B cell (primary cell): ENCODE data around the gene TNFAIP8L2. TPM values are rescaled to one million over a fixed set of nuclear protein-coding genes. Genes with fewer than 3 reads are reported as not detected.
"Not testable (repeated sequence)": the region's sequence is repeated elsewhere in the genome, so short reads cannot be mapped to it uniquely, and the experiment has no call there.

Source experiments
- ATAC-seq: fragments of 200-7000 bp; cut with Tn5 transposase; one replicate; pipeline ENCODE4 v1.10.0; 2021; ENCODE audit warnings: low read depth, mild to moderate bottlenecking, moderate number of reproducible peaks, moderate library complexity
- CTCF ChIA-PET: fragments of 350-600 bp; sonication (Branson Sonifier 250); formaldehyde crosslinking; loops from one replicate; lab custom pipeline; 2021; ENCODE audit warnings: antibody characterized with exemption, inconsistent platforms; lab: Charles Lee
- POLR2A ChIA-PET: fragments of 350-600 bp; sonication (Branson Sonifier 250); formaldehyde crosslinking; loops from one replicate; lab custom pipeline; 2021; ENCODE audit warnings: antibody characterized with exemption; lab: Charles Lee
- DNase-seq: peaks from one replicate; pipeline ENCODE4 v3.0.0; 2013
- H2AFZ ChIP-seq: 2 replicates; pipeline ENCODE4 v1.6.1; 2012; ENCODE audit warnings: mild to moderate bottlenecking, low read depth, low read length; ENCODE audit not compliant: insufficient read depth, poor library complexity, severe bottlenecking
- H3K27ac ChIP-seq, 2 donors: 1 replicate in 1 of 2; 2 replicates in 1 of 2; pipeline ENCODE4 v1.5.1; 2012 to 2013; ENCODE audit warnings: low read length in 2 of 2, mild to moderate bottlenecking in 2 of 2, moderate library complexity in 1 of 2
- H3K27me3 ChIP-seq, 4 experiments: fragments of 200-600 bp in 1 of 4; sonication (generic) in 1 of 4; replicated peaks in 1 of 4; 1 replicate in 2 of 4; 2 replicates in 2 of 4; pipeline versions ENCODE4 v1.6.1 to v1.7.0; 2013 to 2016; ENCODE audit warnings: low read length in 3 of 4, mild to moderate bottlenecking in 2 of 4, mixed read lengths in 1 of 4, moderate library complexity in 1 of 4; ENCODE audit not compliant: insufficient read depth in 4 of 4, control insufficient read depth in 3 of 4; ENCODE audit errors: control extremely low read depth in 1 of 4
- H3K36me3 ChIP-seq, 2 experiments: replicated peaks in 1 of 2; 1 replicate in 1 of 2; 2 replicates in 1 of 2; pipeline versions ENCODE4 v1.6.1 to v1.7.1; 2013; ENCODE audit warnings: low read length in 1 of 2; ENCODE audit not compliant: insufficient read depth in 2 of 2, control insufficient read depth in 1 of 2; ENCODE audit errors: control extremely low read depth in 1 of 2, extremely low read depth in 1 of 2
- H3K4me1 ChIP-seq, 2 donors: fragments of 200-600 bp in 1 of 2; sonication (generic) in 1 of 2; 1 replicate in 1 of 2; 2 replicates in 1 of 2; pipeline versions ENCODE4 v1.5.1 to v1.6.1; 2013 to 2017; ENCODE audit warnings: low read length in 2 of 2; ENCODE audit not compliant: control insufficient read depth in 2 of 2, insufficient read depth in 2 of 2
- H3K4me2 ChIP-seq: replicated peaks from 2 replicates; pipeline ENCODE3; 2012; ENCODE audit warnings: mild to moderate bottlenecking, low read depth, low read length; ENCODE audit not compliant: poor library complexity, severe bottlenecking
- H3K4me3 ChIP-seq, 5 experiments: fragments of 200-600 bp in 1 of 5; sonication (generic) in 1 of 5; 1 replicate in 3 of 5; 2 replicates in 2 of 5; pipeline versions ENCODE4 v1.5.1 to v1.7.0; 2011 to 2016; ENCODE audit warnings: low read length in 4 of 5, mild to moderate bottlenecking in 4 of 5, low read depth in 2 of 5, control low read depth in 1 of 5, moderate library complexity in 1 of 5; ENCODE audit not compliant: insufficient read depth in 1 of 5; ENCODE audit errors: control extremely low read depth in 1 of 5, extremely low read depth in 1 of 5
- H3K79me2 ChIP-seq: fragments of 200-600 bp; sonication (generic); one replicate; pipeline ENCODE4 v1.6.0; 2016; ENCODE audit warnings: low read length; ENCODE audit not compliant: control insufficient read depth, insufficient read depth
- H3K9ac ChIP-seq: fragments of 200-600 bp; sonication (generic); 2 replicates; pipeline ENCODE4 v1.6.1; 2017; ENCODE audit warnings: mild to moderate bottlenecking, low read length, moderate library complexity
- H3K9me3 ChIP-seq, 3 donors: one replicate each; pipeline versions ENCODE4 v1.6.1 to v1.7.1; 2013; ENCODE audit warnings: low read length in 2 of 3; ENCODE audit not compliant: control insufficient read depth in 2 of 3, insufficient read depth in 1 of 3; ENCODE audit errors: control extremely low read depth in 1 of 3
- H4K20me1 ChIP-seq: 2 replicates; pipeline ENCODE4 v1.6.0; 2012; ENCODE audit warnings: mild to moderate bottlenecking, low read length; ENCODE audit not compliant: insufficient read depth, control insufficient read depth, poor library complexity, severe bottlenecking
- H3K27ac Mint-ChIP-seq: one replicate; pipeline ENCODE4 v1.8.0; 2021; ENCODE audit warnings: mixed read lengths
- H3K27me3 Mint-ChIP-seq: one replicate; pipeline ENCODE4 v1.8.0; 2021; ENCODE audit warnings: mixed read lengths
- H3K4me1 Mint-ChIP-seq: one replicate; pipeline ENCODE4 v1.8.0; 2021; ENCODE audit warnings: mixed read lengths
- H3K4me3 Mint-ChIP-seq: one replicate; pipeline ENCODE4 v1.8.0; 2021; ENCODE audit warnings: mixed read lengths
- H3K9me3 Mint-ChIP-seq: one replicate; pipeline ENCODE4 v1.8.0; 2022; ENCODE audit warnings: mixed read lengths; ENCODE audit not compliant: insufficient read depth
- EZH2 ChIP-seq: IDR thresholded peaks from 2 replicates; pipeline ENCODE4 v1.6.1; 2012; ENCODE audit warnings: borderline replicate concordance, low read depth, mild to moderate bottlenecking, moderate library complexity, low read length; ENCODE audit not compliant: insufficient read depth, poor library complexity, severe bottlenecking
- WGBS: methylation state at CpG from one replicate; pipeline ENCODE4 v1.1.5; 2013; ENCODE audit warnings: missing lambda C conversion rate; ENCODE audit not compliant: insufficient coverage; 5-methylcytosine and 5-hydroxymethylcytosine counted together
- intact Hi-C: fragments of 100-400 bp; cut with micrococcal nuclease; formaldehyde crosslinking; loops from one replicate; pipeline ENCODE4 v1.10.0; 2022
- polyA plus RNA-seq: library from polyadenylated mRNA; depleted of rRNA; stranded (reverse); fragments of >200 nt; gene quantifications from 2 replicates; pipeline ENCODE4 v1.2.3, GENCODE V29; 2012
- total RNA-seq, 2 donors: library from RNA; stranded (reverse); fragments of 120-200 nt in 1 of 2; gene quantifications; 1 replicate in 1 of 2; 2 replicates in 1 of 2; pipeline versions ENCODE4 v1.2.3 to v1.2.4, GENCODE V29; 2013 to 2022
- TF ChIP-seq, protein P1 (sequence below): fragments of 200-600 bp; IDR thresholded peaks from one replicate; pipeline ENCODE4 v1.8.0; 2022; ENCODE audit warnings: antibody characterized with exemption, mild to moderate bottlenecking

The TNFAIP8L2 gene
- total and polyA plus RNA-seq, 2 donors (not counting 1 experiment from before 2014, with no cell fraction given), result 9.1 to 14.9 TPM

DNA sequence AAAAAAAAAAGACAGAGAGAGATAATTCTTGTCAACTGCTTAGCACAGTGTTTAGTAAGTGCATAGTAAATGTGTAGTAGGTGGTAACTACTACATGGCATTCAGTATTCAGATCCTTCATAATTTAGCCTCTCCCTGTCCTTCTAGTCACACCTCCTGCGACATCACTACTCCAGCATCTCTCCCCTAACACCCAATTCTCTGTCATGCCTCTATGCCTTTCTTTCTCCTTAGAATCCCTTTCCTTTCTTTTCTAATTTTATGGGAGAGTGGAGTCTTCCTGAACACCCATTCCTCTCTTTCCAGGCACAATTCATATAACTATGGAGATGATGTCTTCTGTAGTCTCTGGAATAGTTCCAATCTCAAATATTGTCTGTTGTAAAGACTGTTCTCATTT, 37.4 kb downstream of the TNFAIP8L2 start:
- Histone ChIP-seq H3K27ac (no peak overlapping the region), H3K79me2 (peaks cover 20% of the 10 kb centered on the region), H3K36me3 (no peaks in the 10 kb centered on the region), H3K4me2 (no peak overlapping the region), H3K4me3 (no peak overlapping the region), H3K9me3 (no peaks in the 10 kb centered on the region), H2AFZ (no peak overlapping the region), H4K20me1 (no peaks in the 10 kb centered on the region), H3K4me1 (peaks cover 12 to 22% of the 10 kb centered on the region in 2 donors), H3K9ac (no peak overlapping the region), H3K27me3 (peaks cover 0 to 2% (median 0%) of the 10 kb centered on the region in 4 experiments)
- H3K27ac Mint-ChIP-seq, result no peak overlapping the region
- CTCF ChIA-PET, result interaction anchor here (0.6 to 1.5 kb wide), 2 partner anchors 58 to 94 kb away, joined by 3 to 6 read pairs; no protein-coding TSS in a partner anchor
- intact Hi-C loops, result no loop called here
- no peak overlapping the region for H3K4me3 Mint-ChIP-seq
- no peak for DNase-seq
- POLR2A ChIA-PET, result interaction anchor here (0.6 kb wide), 1 partner anchor 1091 kb away, joined by 4 read pairs; no protein-coding TSS in a partner anchor
- ATAC-seq, result no peak
- no peaks in the 10 kb centered on the region for H3K27me3 Mint-ChIP-seq
- TF ChIP-seq, protein P1, sequence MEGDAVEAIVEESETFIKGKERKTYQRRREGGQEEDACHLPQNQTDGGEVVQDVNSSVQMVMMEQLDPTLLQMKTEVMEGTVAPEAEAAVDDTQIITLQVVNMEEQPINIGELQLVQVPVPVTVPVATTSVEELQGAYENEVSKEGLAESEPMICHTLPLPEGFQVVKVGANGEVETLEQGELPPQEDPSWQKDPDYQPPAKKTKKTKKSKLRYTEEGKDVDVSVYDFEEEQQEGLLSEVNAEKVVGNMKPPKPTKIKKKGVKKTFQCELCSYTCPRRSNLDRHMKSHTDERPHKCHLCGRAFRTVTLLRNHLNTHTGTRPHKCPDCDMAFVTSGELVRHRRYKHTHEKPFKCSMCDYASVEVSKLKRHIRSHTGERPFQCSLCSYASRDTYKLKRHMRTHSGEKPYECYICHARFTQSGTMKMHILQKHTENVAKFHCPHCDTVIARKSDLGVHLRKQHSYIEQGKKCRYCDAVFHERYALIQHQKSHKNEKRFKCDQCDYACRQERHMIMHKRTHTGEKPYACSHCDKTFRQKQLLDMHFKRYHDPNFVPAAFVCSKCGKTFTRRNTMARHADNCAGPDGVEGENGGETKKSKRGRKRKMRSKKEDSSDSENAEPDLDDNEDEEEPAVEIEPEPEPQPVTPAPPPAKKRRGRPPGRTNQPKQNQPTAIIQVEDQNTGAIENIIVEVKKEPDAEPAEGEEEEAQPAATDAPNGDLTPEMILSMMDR, result no peak
- no peak for TF ChIP-seq EZH2
- peaks cover 31% of the 10 kb centered on the region for H3K4me1 Mint-ChIP-seq
- no peaks in the 10 kb centered on the region for H3K9me3 Mint-ChIP-seq
- no CpG with 5 or more reads among the region's 1 CpG for WGBS

- DNase-seq, H3K27me3 ChIP-seq, H3K36me3 ChIP-seq, ATAC-seq, H3K27me3 Mint-ChIP-seq, H3K4me2 ChIP-seq, H3K9me3 Mint-ChIP-seq, H3K9ac ChIP-seq, H3K27ac ChIP-seq, H3K4me3 Mint-ChIP-seq, H3K27ac Mint-ChIP-seq, H4K20me1 ChIP-seq, H2AFZ ChIP-seq, H3K9me3 ChIP-seq, H3K4me3 ChIP-seq: not testable (repeated sequence)
- ChIA-PET POLR2A (interaction anchor here (0.6 kb wide), 1 partner anchor 21 kb away, joined by 4 read pairs; no protein-coding TSS in a partner anchor), CTCF (interaction anchor here (0.5 to 2.0 kb wide), 9 partner anchors 17 to 257 kb away, joined by 3 to 8 read pairs (median 3); no protein-coding TSS in a partner anchor)
- peaks cover 14 to 22% of the 10 kb centered on the region in 2 donors for H3K4me1 ChIP-seq
- WGBS, result 88% methylated on average over 10 of the region's 17 CpGs
- intact Hi-C loops, result loop anchor here (5.0 kb wide), 1 partner anchor 132 kb away; the partner anchor contains the start of gene PI4KB
- H3K79me2 ChIP-seq, result peaks cover 22% of the 10 kb centered on the region
- peaks cover 32% of the 10 kb centered on the region for H3K4me1 Mint-ChIP-seq
Measured at GRCh38 chr1:151194894-151195594, 38.6 kb downstream of the TNFAIP8L2 start.
